GM21367 (cell line): ENCODE data around the gene PMS1.
"Not testable (repeated sequence)": the region's sequence is repeated elsewhere in the genome, so short reads cannot be mapped to it uniquely, and the experiment has no call there.

ENCODE experiments used
- ATAC-seq: cut with Tn5 transposase; IDR thresholded peaks from one replicate; pipeline ENCODE4 v1.9.1; 2021; ENCODE audit not compliant: unreplicated experiment

The PMS1 gene

GRCh38 chr2:189803431-189803830 lies 19.2 kb downstream of the PMS1 start:
- no peak for ATAC-seq

- ATAC-seq = no peak
Measured at GRCh38 chr2:189818249-189819038, 34.2 kb downstream of the PMS1 start.

- ATAC-seq = no peak
Measured at GRCh38 chr2:189819297-189819704, 35.1 kb downstream of the PMS1 start.

GRCh38 chr2:189821953-189822748 lies 37.9 kb downstream of the PMS1 start:
- ATAC-seq = no peak

- ATAC-seq = no peak
Measured at GRCh38 chr2:189824694-189825396, 40.6 kb downstream of the PMS1 start.

GRCh38 chr2:189826039-189826438 lies 41.8 kb downstream of the PMS1 start:
- ATAC-seq = no peak

- no peak for ATAC-seq
Measured at GRCh38 chr2:189829102-189829833, 45.0 kb downstream of the PMS1 start.

- no peak for ATAC-seq
Measured at GRCh38 chr2:189830510-189830909, 46.3 kb downstream of the PMS1 start.

- peak; percentile 52 for ATAC-seq
Measured at GRCh38 chr2:189834059-189834458, 49.8 kb downstream of the PMS1 start.

GRCh38 chr2:189834642-189835041 lies 50.4 kb downstream of the PMS1 start:
- ATAC-seq = not testable (repeated sequence)

GRCh38 chr2:189835855-189836558 lies 51.8 kb downstream of the PMS1 start:
- ATAC-seq = no peak

- no peak for ATAC-seq
Measured at GRCh38 chr2:189836644-189837043, 52.4 kb downstream of the PMS1 start.

- ATAC-seq = no peak
Measured at GRCh38 chr2:189837326-189837725, 53.1 kb downstream of the PMS1 start.

- peak; percentile 42 for ATAC-seq
Measured at GRCh38 chr2:189841019-189841418, 56.8 kb downstream of the PMS1 start.

GRCh38 chr2:189848276-189848675 lies 64.0 kb downstream of the PMS1 start:
- no peak for ATAC-seq

GRCh38 chr2:189849550-189849949 lies 65.3 kb downstream of the PMS1 start:
- no peak for ATAC-seq

- no peak for ATAC-seq
Measured at GRCh38 chr2:189851174-189851826, 67.0 kb downstream of the PMS1 start.

- ATAC-seq = no peak
Measured at GRCh38 chr2:189854187-189854586, 69.9 kb downstream of the PMS1 start.

- ATAC-seq = no peak
Measured at GRCh38 chr2:189854940-189855339, 70.7 kb downstream of the PMS1 start.

GRCh38 chr2:189858291-189858690 lies 74.0 kb downstream of the PMS1 start:
- ATAC-seq = no peak
